Thymus (tissue), 11 donors: ENCODE measurements around the gene ARSG. TPM values are rescaled to one million over a fixed set of nuclear protein-coding genes. Genes with fewer than 3 reads are reported as not detected.
A peak's percentile ranks its signal among the peaks of the same experiment; 100 is the strongest.
"Not testable (repeated sequence)": the region's sequence is repeated elsewhere in the genome, so short reads cannot be mapped to it uniquely, and the experiment has no call there.

Source experiments
- DNase-seq, 9 donors: peaks; one replicate each; pipeline ENCODE4 v3.0.0-alpha.2; 2013; ENCODE audit warnings: low spot score in 9 of 9, low read depth in 6 of 9, missing footprints in 1 of 9
- H3K27ac ChIP-seq, 2 donors: one replicate each; pipeline ENCODE4 v1.5.1; 2013; ENCODE audit warnings: control low read depth in 1 of 2, low read depth in 1 of 2, low read length in 1 of 2, mild to moderate bottlenecking in 1 of 2, moderate library complexity in 1 of 2
- H3K27me3 ChIP-seq, 2 donors: one replicate each; pipeline ENCODE4 v1.5.1; 2013; ENCODE audit warnings: low read length in 1 of 2; ENCODE audit not compliant: control insufficient read depth in 2 of 2, insufficient read depth in 1 of 2
- H3K36me3 ChIP-seq, 2 donors: one replicate each; pipeline ENCODE4 v1.5.1; 2013; ENCODE audit warnings: low read length in 1 of 2, mild to moderate bottlenecking in 1 of 2, moderate library complexity in 1 of 2; ENCODE audit not compliant: control insufficient read depth in 2 of 2, insufficient read depth in 2 of 2
- H3K4me1 ChIP-seq, 2 donors: one replicate each; pipeline ENCODE4 v1.5.1; 2013; ENCODE audit warnings: low read length in 2 of 2; ENCODE audit not compliant: control insufficient read depth in 2 of 2, insufficient read depth in 2 of 2
- H3K4me3 ChIP-seq, 2 donors: one replicate each; pipeline ENCODE4 v1.5.1; 2013; ENCODE audit warnings: low read length in 2 of 2, control low read depth in 1 of 2, mild to moderate bottlenecking in 1 of 2
- H3K9me3 ChIP-seq, 2 donors: one replicate each; pipeline ENCODE4 v1.5.1; 2013; ENCODE audit warnings: low read length in 1 of 2, mild to moderate bottlenecking in 1 of 2; ENCODE audit not compliant: control insufficient read depth in 2 of 2, insufficient read depth in 1 of 2
- WGBS: extraction: QIAGEN DNeasy Blood & Tissue Kit; methylation state at CpG from one replicate; pipeline ENCODE4 v1.1.7; 2013; 5-methylcytosine and 5-hydroxymethylcytosine counted together
- polyA plus RNA-seq: library from polyadenylated mRNA; stranded (reverse); fragments of 200-250 nt; gene quantifications from one replicate; pipeline ENCODE4 v1.2.3, GENCODE V29; 2013
- total RNA-seq: library from RNA; stranded (reverse); fragments of 120-200 nt; gene quantifications from one replicate; pipeline ENCODE4 v1.2.4, GENCODE V29; 2013
- donor health status: healthy.

ARSG gene
- total and polyA plus RNA-seq, 2 donors, result 2.6 to 5.2 TPM

DNA sequence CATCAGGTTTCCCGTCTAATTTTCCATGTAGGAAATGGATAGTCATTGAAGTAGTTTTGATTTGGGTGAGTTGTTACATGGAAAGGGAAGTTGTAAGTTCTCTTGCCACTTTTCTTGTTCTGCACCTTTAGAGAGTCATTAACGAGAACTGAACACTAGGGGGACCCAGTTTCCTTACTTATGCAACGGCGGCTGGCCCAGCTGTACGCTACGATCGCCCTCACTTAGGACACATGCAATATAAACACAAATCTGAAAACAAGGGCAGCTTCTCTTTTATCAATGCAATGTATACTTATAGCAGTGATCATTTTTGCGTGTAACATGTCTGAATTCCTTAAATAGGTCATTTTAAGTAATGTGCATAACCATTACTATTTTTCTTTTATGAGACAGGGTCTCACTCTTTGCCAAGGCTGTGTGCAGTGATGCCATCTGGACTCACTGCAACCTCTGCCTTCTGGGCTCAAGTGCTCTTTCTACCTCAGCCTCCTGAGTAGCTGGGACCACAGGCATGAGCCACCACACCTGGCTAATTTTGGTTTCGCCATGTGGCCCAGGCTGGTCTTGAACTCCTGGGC, 28.1 kb upstream of the ARSG start:
- not testable (repeated sequence) for H3K4me3 ChIP-seq, H3K27me3 ChIP-seq, H3K36me3 ChIP-seq, H3K9me3 ChIP-seq, H3K27ac ChIP-seq
- 10% methylated on average over 9 of the region's 9 CpGs for WGBS
- DNase-seq, result peak in 3 of 9 donors; percentile 47 to 70 (median 55)
- peaks cover 11 to 20% of the 10 kb centered on the region in 2 donors for H3K4me1 ChIP-seq

DNA sequence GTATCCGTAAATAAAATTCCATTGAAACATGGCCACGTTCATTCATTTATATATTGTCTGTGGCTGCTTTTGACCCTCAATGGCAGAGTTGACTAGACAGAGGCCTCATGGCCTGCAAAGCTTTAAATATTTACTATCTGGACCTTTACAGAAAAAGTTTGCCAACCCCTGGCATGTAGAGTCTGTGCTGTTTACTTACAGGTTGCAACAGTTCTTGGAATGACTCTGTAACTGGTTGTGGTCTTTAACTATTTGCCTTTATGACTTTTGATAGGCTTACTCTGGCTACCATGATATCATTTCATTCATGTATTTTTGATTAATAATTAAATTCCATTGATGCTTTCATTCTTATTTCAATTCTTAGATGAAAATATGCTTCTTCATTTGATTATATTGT, 25.5 kb upstream of the ARSG start:
- not testable (repeated sequence) for H3K4me3 ChIP-seq, H3K4me1 ChIP-seq, DNase-seq, H3K9me3 ChIP-seq, H3K36me3 ChIP-seq, H3K27me3 ChIP-seq, H3K27ac ChIP-seq
- WGBS, result 97% methylated on average over 2 of the region's 2 CpGs

DNA sequence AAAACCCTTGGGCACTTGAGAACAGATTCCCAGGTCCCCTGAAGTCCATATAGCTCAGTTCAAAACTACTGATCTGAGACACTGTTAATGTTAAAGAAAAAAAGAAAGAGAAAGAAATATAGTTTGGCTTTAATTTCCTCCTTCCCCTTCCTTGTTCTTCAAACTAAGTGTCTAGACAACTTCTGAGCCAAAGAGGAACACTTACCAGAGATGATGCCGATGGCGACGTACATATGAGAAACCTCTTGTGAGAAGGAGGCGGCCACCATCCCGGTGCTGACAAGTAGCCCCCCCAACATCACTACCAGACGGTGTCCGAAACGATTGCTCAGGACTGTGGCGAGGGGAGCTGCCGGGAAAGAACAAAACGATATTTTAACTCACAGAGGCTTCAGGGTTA, 17.6 kb upstream of the ARSG start:
- H3K27me3 ChIP-seq, result no peaks in the 10 kb centered on the region
- H3K27ac ChIP-seq, result no peak overlapping the region
- H3K36me3 ChIP-seq, result peaks cover 0 to 8% of the 10 kb centered on the region in 2 donors
- no peaks in the 10 kb centered on the region for H3K4me1 ChIP-seq
- WGBS, result 75% methylated on average over 11 of the region's 11 CpGs
- no peak overlapping the region for H3K4me3 ChIP-seq
- peaks cover 1 to 5% of the 10 kb centered on the region in 2 donors for H3K9me3 ChIP-seq
- no peak for DNase-seq

DNA sequence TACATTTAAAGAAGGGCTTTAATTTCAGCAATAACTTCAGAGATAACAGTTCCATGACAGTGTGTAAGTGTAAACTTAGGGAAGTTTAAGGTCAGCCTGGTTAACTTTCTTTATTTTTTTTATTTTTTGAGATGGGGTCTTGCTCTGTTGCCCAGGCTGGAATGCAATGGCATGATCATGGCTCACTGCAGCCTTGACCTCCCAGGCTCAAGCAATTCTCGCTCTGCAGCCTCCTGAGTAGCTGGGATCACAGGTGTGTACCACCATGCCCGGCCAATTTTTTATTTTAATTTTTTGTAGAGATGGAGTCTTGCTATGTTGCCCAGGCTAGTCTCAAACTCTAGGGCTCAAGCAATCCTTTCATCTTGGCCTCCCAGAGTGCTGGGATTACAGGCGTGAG, 15.0 kb upstream of the ARSG start:
- not testable (repeated sequence) for H3K4me3 ChIP-seq, H3K27ac ChIP-seq, H3K36me3 ChIP-seq, H3K4me1 ChIP-seq, DNase-seq, H3K27me3 ChIP-seq, H3K9me3 ChIP-seq
- 97% methylated on average over 3 of the region's 3 CpGs for WGBS

DNA sequence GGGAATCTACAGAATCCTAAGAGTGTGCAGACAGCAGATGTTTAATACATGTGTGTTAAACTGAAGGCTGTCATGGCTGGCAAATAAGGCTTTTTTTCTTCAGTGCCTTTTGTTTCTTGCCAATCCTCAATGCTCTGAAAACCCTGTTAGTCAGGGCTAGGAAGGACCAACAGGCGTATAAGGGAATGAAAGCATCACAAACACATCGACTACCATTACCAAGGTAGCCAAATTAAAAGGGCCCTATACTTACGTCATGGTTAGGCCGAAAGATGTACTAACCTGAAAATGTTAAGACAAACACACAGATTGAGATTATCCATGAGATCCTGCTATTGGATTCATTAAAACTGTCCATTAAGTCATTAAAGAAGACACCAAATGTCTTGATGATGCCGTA, 13.5 kb upstream of the ARSG start:
- no peak for DNase-seq
- Histone ChIP-seq H3K27me3 (no peaks in the 10 kb centered on the region), H3K9me3 (peaks cover 1 to 5% of the 10 kb centered on the region in 2 donors), H3K27ac (no peak overlapping the region), H3K36me3 (peaks cover 0 to 4% of the 10 kb centered on the region in 2 donors), H3K4me1 (no peaks in the 10 kb centered on the region), H3K4me3 (no peak overlapping the region)
- 99% methylated on average over 5 of the region's 5 CpGs for WGBS

DNA sequence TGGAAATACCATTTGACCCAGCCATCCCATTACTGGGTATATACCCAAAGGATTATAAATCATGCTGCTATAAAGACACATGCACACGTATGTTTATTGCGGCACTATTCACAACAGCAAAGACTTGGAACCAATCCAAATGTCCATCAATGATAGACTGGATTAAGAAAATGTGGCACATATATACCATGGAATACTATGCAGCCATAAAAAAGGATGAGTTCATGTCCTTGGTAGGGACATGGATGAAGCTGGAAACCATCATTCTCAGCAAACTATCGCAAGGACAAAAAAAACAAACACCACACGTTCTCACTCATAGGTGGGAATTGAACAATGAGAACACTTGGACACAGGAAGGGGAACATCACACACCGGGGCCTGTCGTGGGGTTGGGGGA, 9.3 kb upstream of the ARSG start:
- H3K27ac ChIP-seq, H3K4me3 ChIP-seq, H3K9me3 ChIP-seq, H3K4me1 ChIP-seq, H3K27me3 ChIP-seq, DNase-seq, H3K36me3 ChIP-seq: not testable (repeated sequence)
- WGBS, result 93% methylated on average over 3 of the region's 6 CpGs

DNA sequence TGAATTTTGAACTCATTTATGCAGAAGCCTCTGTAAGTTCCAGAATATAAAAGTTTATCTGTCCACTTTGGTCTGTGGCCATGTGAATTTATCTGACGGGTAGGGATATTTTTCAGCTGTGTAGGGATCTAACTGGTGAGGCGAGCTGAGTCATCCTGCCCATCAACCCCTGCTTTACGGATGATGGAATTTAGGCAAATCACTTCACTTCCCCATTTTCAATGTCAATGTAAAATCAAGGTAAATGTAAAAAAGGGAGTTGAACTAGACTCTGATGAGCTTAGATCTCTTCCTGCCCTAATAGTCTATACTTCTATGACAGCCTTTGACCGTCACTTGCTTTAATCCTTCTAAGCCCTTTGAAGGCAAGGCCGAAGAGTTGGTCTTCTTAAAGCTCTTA, 2.9 kb upstream of the ARSG start:
- peaks cover 0 to 16% of the 10 kb centered on the region in 2 donors for H3K27me3 ChIP-seq
- H3K4me1 ChIP-seq, result peaks cover 12 to 33% of the 10 kb centered on the region in 2 donors
- no peak overlapping the region for H3K4me3 ChIP-seq
- no peaks in the 10 kb centered on the region for H3K36me3 ChIP-seq
- no peaks in the 10 kb centered on the region for H3K9me3 ChIP-seq
- DNase-seq, result no peak
- 77% methylated on average over 5 of the region's 5 CpGs for WGBS
- peak overlapping the region in 1 of 2 donors; percentile 10 for H3K27ac ChIP-seq

DNA sequence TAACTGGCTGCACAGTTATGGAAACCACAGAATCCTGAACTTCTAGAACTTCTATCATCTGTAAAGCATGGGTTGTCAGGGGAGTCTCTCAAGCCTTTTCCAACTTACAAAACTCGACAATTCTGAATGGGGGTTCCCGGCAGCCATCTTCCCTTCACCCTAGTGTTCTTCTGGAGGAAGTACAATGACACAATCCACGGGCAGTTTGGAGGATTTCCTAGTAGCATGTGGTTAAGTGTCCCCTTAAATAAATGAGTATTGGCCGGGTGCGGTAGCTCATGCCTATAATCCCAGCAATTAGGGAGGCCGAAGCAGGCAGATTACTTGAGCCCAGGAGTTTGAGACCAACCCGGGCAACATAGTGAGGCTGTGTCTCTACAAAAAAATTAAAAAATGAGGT, 2.5 kb upstream of the ARSG start:
- Histone ChIP-seq H3K36me3 (no peaks in the 10 kb centered on the region), H3K27me3 (peaks cover 0 to 16% of the 10 kb centered on the region in 2 donors), H3K9me3 (no peaks in the 10 kb centered on the region), H3K4me3 (no peak overlapping the region), H3K27ac (peak overlapping the region in 1 of 2 donors; percentile 10), H3K4me1 (peaks cover 12 to 33% of the 10 kb centered on the region in 2 donors)
- DNase-seq, result no peak
- WGBS, result 56% methylated on average over 7 of the region's 7 CpGs

DNA sequence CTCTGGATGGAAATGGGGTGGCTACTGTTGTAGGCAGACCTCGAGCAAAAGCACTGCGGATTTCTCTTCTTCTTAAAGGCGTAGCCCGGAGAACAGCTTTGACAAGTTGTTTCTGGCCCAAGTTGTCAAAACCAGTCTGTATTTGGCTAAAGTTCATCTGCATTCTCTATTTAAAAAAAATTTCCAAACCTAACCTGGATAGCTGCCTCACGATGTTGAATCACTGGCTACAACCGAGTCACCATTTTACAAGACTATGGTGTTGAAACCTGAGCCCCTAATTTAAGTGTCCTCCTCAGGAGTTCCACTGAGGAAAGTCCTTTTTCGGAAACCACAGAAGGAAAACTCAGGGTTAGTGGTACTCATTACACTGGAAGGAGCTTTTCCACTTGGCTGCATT, 1.8 kb upstream of the ARSG start:
- 90% methylated on average over 7 of the region's 7 CpGs for WGBS
- Histone ChIP-seq H3K9me3 (no peaks in the 10 kb centered on the region), H3K27me3 (peaks cover 0 to 16% of the 10 kb centered on the region in 2 donors), H3K4me3 (no peak overlapping the region), H3K27ac (no peak overlapping the region), H3K4me1 (peaks cover 12 to 33% of the 10 kb centered on the region in 2 donors), H3K36me3 (no peaks in the 10 kb centered on the region)
- DNase-seq, result no peak

DNA sequence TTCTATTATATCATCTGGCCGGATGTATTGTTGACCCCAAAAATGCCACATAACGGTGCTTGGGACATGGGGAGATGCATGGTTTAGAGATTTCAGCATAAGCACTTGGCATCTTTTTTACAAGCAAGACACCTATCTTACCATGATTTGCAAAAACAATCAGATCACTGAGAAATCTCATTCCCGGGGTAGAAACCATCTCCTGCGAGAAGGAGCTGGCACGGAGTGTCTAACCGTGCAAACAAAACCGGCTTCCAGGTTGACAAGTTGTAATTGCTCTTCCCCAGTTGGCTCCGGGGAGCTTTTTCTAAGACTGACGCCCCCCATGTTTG, 1.4 kb upstream of the ARSG start:
- Histone ChIP-seq H3K36me3 (no peaks in the 10 kb centered on the region), H3K27ac (peak overlapping the region; percentile 89 to 94), H3K9me3 (no peaks in the 10 kb centered on the region), H3K4me1 (peaks cover 12 to 33% of the 10 kb centered on the region in 2 donors), H3K4me3 (peak overlapping the region; percentile 74 to 79), H3K27me3 (peaks cover 0 to 16% of the 10 kb centered on the region in 2 donors)
- WGBS, result 13% methylated on average over 9 of the region's 9 CpGs
- no peak for DNase-seq
